HepG2 (cell line): Measurements from ENCODE around the gene C11orf21. TPM values are rescaled to one million over a fixed set of nuclear protein-coding genes. Genes with fewer than 3 reads are reported as not detected.

Source experiments
- ATAC-seq: fragments of 200-7000 bp; cut with Tn5 transposase; 3 replicates; pipeline ENCODE4 v1.9.1; 2020; ENCODE audit warnings: mild to moderate bottlenecking, moderate library complexity
- BruUV-seq: library from RNA; stranded (reverse); fragments of 400-500 nt; replicated peaks from 2 replicates; lab custom pipeline; 2021; lab: Mats Ljungman, UMichigan
- CTCF ChIA-PET: fragments of 300-600 bp; formaldehyde crosslinking; extraction: SDS; loops from one replicate; lab custom pipeline; 2021; ENCODE audit warnings: low total read pairs, inconsistent platforms, low intra/inter-chr PET ratio; lab: Yijun Ruan, JAX
- POLR2A ChIA-PET: fragments of 350-600 bp; sonication (Branson Sonifier 250); formaldehyde crosslinking; loops from one replicate; lab custom pipeline; 2020; ENCODE audit warnings: antibody characterized with exemption, inconsistent platforms; lab: Yijun Ruan, JAX
- DNase-seq: peaks from one replicate; pipeline ENCODE4 v3.0.0-alpha.2; 2015; ENCODE audit warnings: low spot score
- FAIRE-seq: peaks from 3 replicates; lab custom pipeline; 2011; peaks lifted over from hg19 to GRCh38; lab: Jason Lieb, UNC
- H2AFZ ChIP-seq: one replicate; pipeline ENCODE4 v1.6.1; 2011; ENCODE audit warnings: low read length, inconsistent platforms
- H3K27ac ChIP-seq: fragments of 300-600 bp; 3 replicates; pipeline ENCODE4 v1.8.0; 2011; ENCODE audit warnings: mixed run types, mild to moderate bottlenecking, mixed read lengths, low read length, inconsistent platforms; ENCODE audit not compliant: insufficient read depth; ENCODE audit errors: extremely low read length
- H3K27me3 ChIP-seq, 2 experiments: fragments of 200-600 bp in 1 of 2; 2 replicates in 1 of 2; 3 replicates in 1 of 2; pipeline versions ENCODE4 v1.6.0 to v1.8.0; 2011; ENCODE audit warnings: low read length in 2 of 2, mild to moderate bottlenecking in 2 of 2, moderate library complexity in 2 of 2, inconsistent platforms in 1 of 2; ENCODE audit not compliant: insufficient read depth in 2 of 2, control insufficient read depth in 1 of 2
- H3K36me3 ChIP-seq, 2 experiments: fragments of 200-600 bp in 1 of 2; replicated peaks in 1 of 2; 2 replicates in 1 of 2; 3 replicates in 1 of 2; pipeline versions ENCODE4 v1.5.1 to v1.8.0; 2011; ENCODE audit warnings: low read length in 2 of 2, inconsistent platforms in 1 of 2; ENCODE audit not compliant: insufficient read depth in 2 of 2, control insufficient read depth in 1 of 2
- H3K4me1 ChIP-seq: 2 replicates; pipeline ENCODE4 v1.5.1; 2012; ENCODE audit warnings: low read length, inconsistent platforms; ENCODE audit not compliant: insufficient read depth
- H3K4me2 ChIP-seq: 2 replicates; pipeline ENCODE4 v1.6.0; 2011; ENCODE audit warnings: low read depth, low read length, inconsistent platforms
- H3K4me3 ChIP-seq, 3 experiments: fragments of 200-600 bp in 1 of 3; sonication (generic), shearing (Covaris generic) in 1 of 3; replicated peaks in 1 of 3; 2 replicates each; pipeline ENCODE4 v1.5.1; 2011 to 2016; ENCODE audit warnings: low read length in 3 of 3, inconsistent platforms in 2 of 3, low read depth in 2 of 3, mild to moderate bottlenecking in 2 of 3, control low read depth in 1 of 3, mixed read lengths in 1 of 3; ENCODE audit not compliant: insufficient read depth in 1 of 3
- H3K79me2 ChIP-seq: one replicate; pipeline ENCODE4 v1.6.1; 2011; ENCODE audit warnings: low read length, inconsistent platforms; ENCODE audit not compliant: insufficient read depth
- H3K9ac ChIP-seq: 2 replicates; pipeline ENCODE4 v1.6.0; 2011; ENCODE audit warnings: mild to moderate bottlenecking, low read depth, low read length, inconsistent platforms; ENCODE audit not compliant: insufficient read depth
- H3K9me3 ChIP-seq: 2 replicates; pipeline ENCODE4 v1.5.1; 2012; ENCODE audit warnings: mild to moderate bottlenecking, low read length
- H4K20me1 ChIP-seq: 2 replicates; pipeline ENCODE4 v1.6.0; 2011; ENCODE audit warnings: inconsistent platforms, mild to moderate bottlenecking, low read length, moderate library complexity; ENCODE audit not compliant: insufficient read depth
- BATF2 ChIP-seq: sonication (generic); formaldehyde crosslinking; IDR thresholded peaks from 2 replicates; pipeline ENCODE4 v1.8.0; 2022; ENCODE audit warnings: mild to moderate bottlenecking, missing genetic modification reagents, moderate library complexity
- CCDC6 ChIP-seq: sonication (generic); formaldehyde crosslinking; IDR thresholded peaks from 2 replicates; pipeline ENCODE4 v1.8.1; 2022; ENCODE audit warnings: mild to moderate bottlenecking, missing genetic modification reagents, moderate library complexity
- MAFK ChIP-seq, 2 experiments: IDR thresholded peaks in 1 of 2; conservative IDR thresholded peaks in 1 of 2; 2 replicates each; pipeline ENCODE4 v1.6.1; 2011; ENCODE audit warnings: improper control_type of control experiment in 2 of 2, low read length in 2 of 2
- NPAS2 ChIP-seq: sonication (generic); formaldehyde crosslinking; IDR thresholded peaks from 2 replicates; pipeline ENCODE4 v1.8.0; 2022; ENCODE audit warnings: mild to moderate bottlenecking, missing genetic modification reagents, borderline replicate concordance
- PRDM10 ChIP-seq: sonication (generic); formaldehyde crosslinking; IDR thresholded peaks from 2 replicates; pipeline ENCODE4 v1.4.0; 2020; ENCODE audit warnings: low read depth, missing genetic modification reagents
- SALL1 ChIP-seq: sonication (generic); formaldehyde crosslinking; IDR thresholded peaks from 2 replicates; pipeline ENCODE4 v1.8.0; 2022; ENCODE audit warnings: mild to moderate bottlenecking, missing genetic modification reagents
- ZKSCAN5 ChIP-seq: sonication (generic); formaldehyde crosslinking; IDR thresholded peaks from 2 replicates; pipeline ENCODE4 v1.5.1; 2020; ENCODE audit warnings: mild to moderate bottlenecking, missing genetic modification reagents
- ZNF234 ChIP-seq: sonication (generic); formaldehyde crosslinking; conservative IDR thresholded peaks from 2 replicates; pipeline ENCODE4 v1.5.1; 2020; ENCODE audit warnings: mild to moderate bottlenecking, missing genetic modification reagents
- ZNF570 ChIP-seq: sonication (generic); formaldehyde crosslinking; IDR thresholded peaks from 2 replicates; pipeline ENCODE4 v1.4.0; 2020; ENCODE audit warnings: mild to moderate bottlenecking, missing genetic modification reagents, borderline replicate concordance
- ZNF800 ChIP-seq: sonication (generic); formaldehyde crosslinking; IDR thresholded peaks from 2 replicates; pipeline ENCODE4 v1.4.0; 2020; ENCODE audit warnings: missing genetic modification reagents
- WGBS: methylation state at CpG from one replicate; pipeline ENCODE4 v1.1.6; 2017; ENCODE audit warnings: low lambda C conversion rate; 5-methylcytosine and 5-hydroxymethylcytosine counted together
- in situ Hi-C: cut with HindIII; loops from 2 replicates; pipeline ENCODE4 v1.10.0; 2017; ENCODE audit warnings: low pct_unique_long_range_greater_than_20kb; ENCODE audit not compliant: extremely low pct_ligation_motif_present
- intact Hi-C: fragments of 100-400 bp; cut with micrococcal nuclease; formaldehyde crosslinking; loops from one replicate; pipeline ENCODE4 v1.10.0; 2022; ENCODE audit not compliant: unreplicated experiment
- polyA plus RNA-seq, 8 experiments: library from polyadenylated mRNA; depleted of rRNA in 3 of 8; stranded (reverse) in 7 of 8; unstranded in 1 of 8; fragments of >200 nt; fragmentation: Illumina TruSeq in 4 of 8; extraction: Trizol in 4 of 8; gene quantifications; 2 replicates each; pipeline versions ENCODE4 v1.2.1 to v1.2.3, GENCODE V29; 2011 to 2016; ENCODE audit warnings: low read depth in 4 of 8, missing spikeins in 1 of 8, mixed read lengths in 1 of 8; ENCODE audit not compliant: insufficient read depth in 1 of 8
- total RNA-seq, 5 experiments: library from RNA; depleted of rRNA; stranded (reverse); fragments of >200 nt; fragmentation: Illumina TruSeq; extraction: Trizol; gene quantifications; 2 replicates each; pipeline ENCODE4 v1.2.3, GENCODE V29; 2016; ENCODE audit warnings: low read depth in 1 of 5

C11orf21 gene
- total and polyA plus RNA-seq, 2 of the 13 experiments (the other 11 are each of a cell fraction or from before 2014, with no cell fraction given), result 0.08 TPM; not detected in 1

- Histone ChIP-seq H2AFZ (no peak overlapping the region), H3K9ac (no peak overlapping the region), H3K4me2 (no peak overlapping the region), H3K79me2 (no peaks in the 10 kb centered on the region), H3K27me3 (peaks cover 2 to 19% of the 10 kb centered on the region in 2 experiments; a peak in 2 of 5 replicates), H3K36me3 (no peaks in the 10 kb centered on the region), H3K4me1 (peaks cover 23% of the 10 kb centered on the region), H4K20me1 (no peaks in the 10 kb centered on the region), H3K9me3 (no peaks in the 10 kb centered on the region), H3K27ac (no peak overlapping the region), H3K4me3 (no peak overlapping the region)
- ChIA-PET POLR2A (interaction anchor here (0.8 kb wide), 1 partner anchor 101 kb away, joined by 3 read pairs; no protein-coding TSS in a partner anchor), CTCF (interaction anchor here (1.1 to 3.6 kb wide), 6 partner anchors 83 to 132 kb away, joined by 3 to 72 read pairs (median 11); no protein-coding TSS in a partner anchor)
- no peak for TF ChIP-seq ZNF570 (CRISPR knock-in tag)
- TF ChIP-seq BATF2 (CRISPR knock-in tag), result no peak
- no peak for TF ChIP-seq SALL1 (CRISPR knock-in tag)
- TF ChIP-seq MAFK (conservative IDR thresholded peaks at IDR 0.05 in 1 of 2, IDR thresholded peaks at IDR 0.05 in 1 of 2; ENCODE audit: low read length in 2 of 2), result no peak
- no peak for TF ChIP-seq NPAS2
- TF ChIP-seq ZNF234 (CRISPR knock-in tag), result no peak
- no peak for TF ChIP-seq PRDM10 (CRISPR knock-in tag)
- no peak for TF ChIP-seq ZNF800 (CRISPR knock-in tag)
- TF ChIP-seq ZKSCAN5 (CRISPR knock-in tag), result no peak
- TF ChIP-seq CCDC6 (CRISPR knock-in tag), result no peak
- ATAC-seq (no peak), FAIRE-seq (no peak), DNase-seq (no peak)
- no TSS peak for BruUV-seq
- in situ Hi-C loops (loop anchor here (5.0 kb wide), 1 partner anchor 101 kb away; no protein-coding TSS in a partner anchor), intact Hi-C loops (no loop called here)
- 30% methylated on average over 4 of the region's 14 CpGs for WGBS
These were observed 3.5 kb downstream of the C11orf21 start for GRCh38 chr11:2298131-2298794.
